GM06990 (cell line): ENCODE measurements around the gene HOMEZ.
"Not testable (repeated sequence)": the region's sequence is repeated elsewhere in the genome, so short reads cannot be mapped to it uniquely, and the experiment has no call there.

Source experiments
- DNase-seq: peaks from one replicate; pipeline ENCODE4 v3.0.0-alpha.2; 2011; ENCODE audit not compliant: insufficient read length; ENCODE audit errors: extremely low read depth
- H3K27me3 ChIP-seq: replicated peaks from 2 replicates; pipeline ENCODE4 v1.6.0; 2011; ENCODE audit warnings: low read length; ENCODE audit not compliant: control insufficient read depth, insufficient read depth
- H3K36me3 ChIP-seq: 2 replicates; pipeline ENCODE4 v1.5.1; 2011; ENCODE audit warnings: low read length; ENCODE audit not compliant: control insufficient read depth, insufficient read depth
- H3K4me3 ChIP-seq: replicated peaks from 2 replicates; pipeline ENCODE4 v1.5.1; 2011; ENCODE audit warnings: low read depth, mild to moderate bottlenecking, control low read depth, low read length
- TF ChIP-seq, protein P1 (sequence below): IDR thresholded peaks from 2 replicates; pipeline ENCODE4 v1.5.1; 2011; ENCODE audit warnings: low read length, control low read depth, mild to moderate bottlenecking, inconsistent platforms; ENCODE audit not compliant: insufficient read depth, poor library complexity, severe bottlenecking

Gene HOMEZ

DNA sequence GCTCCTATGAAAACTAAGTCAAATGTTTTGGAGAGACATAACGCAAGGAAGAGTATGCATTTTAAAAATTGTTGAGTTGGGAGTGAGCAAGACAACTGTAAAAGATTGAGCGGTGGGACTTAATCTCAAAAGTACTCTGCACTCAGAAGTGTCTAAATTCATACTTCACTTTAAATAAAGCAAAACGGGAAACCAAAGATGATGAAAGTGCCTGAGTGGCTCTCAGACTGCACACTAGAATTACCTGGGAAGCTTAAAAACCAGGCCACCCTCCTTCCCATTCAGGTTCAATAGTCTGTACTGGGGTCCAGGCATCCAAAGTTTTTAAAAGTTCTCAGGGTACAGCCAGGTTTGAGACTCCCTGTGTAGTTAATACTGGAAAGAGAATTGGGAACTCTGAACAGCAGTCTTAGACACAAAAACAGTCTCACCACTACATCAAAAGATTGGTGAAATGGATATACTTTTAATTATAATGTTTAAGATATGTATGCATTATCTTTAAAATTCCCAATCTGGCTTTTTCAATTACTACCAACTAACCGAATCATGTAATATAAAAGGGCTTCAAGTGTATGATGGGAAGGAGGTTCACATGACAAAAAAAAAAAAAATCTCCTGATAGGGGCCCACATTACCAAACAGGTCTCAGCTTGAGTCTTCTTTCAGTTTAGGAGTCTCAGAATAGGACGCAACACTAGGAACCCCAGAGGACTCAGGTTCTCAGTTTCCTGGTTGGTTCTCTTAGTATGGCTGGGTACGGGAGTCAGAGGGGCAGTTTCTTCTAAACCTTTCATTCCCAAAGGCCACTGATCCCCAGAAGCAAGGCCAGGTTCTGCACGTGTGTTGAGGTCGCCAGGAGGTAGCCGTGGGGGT, 1.0 kb downstream of the HOMEZ start:
- Histone ChIP-seq H3K4me3 (peak overlapping the region; percentile 93), H3K36me3 (peaks cover 3% of the 10 kb centered on the region), H3K27me3 (no peaks in the 10 kb centered on the region)
- DNase-seq: no peak
- TF ChIP-seq, protein P1, sequence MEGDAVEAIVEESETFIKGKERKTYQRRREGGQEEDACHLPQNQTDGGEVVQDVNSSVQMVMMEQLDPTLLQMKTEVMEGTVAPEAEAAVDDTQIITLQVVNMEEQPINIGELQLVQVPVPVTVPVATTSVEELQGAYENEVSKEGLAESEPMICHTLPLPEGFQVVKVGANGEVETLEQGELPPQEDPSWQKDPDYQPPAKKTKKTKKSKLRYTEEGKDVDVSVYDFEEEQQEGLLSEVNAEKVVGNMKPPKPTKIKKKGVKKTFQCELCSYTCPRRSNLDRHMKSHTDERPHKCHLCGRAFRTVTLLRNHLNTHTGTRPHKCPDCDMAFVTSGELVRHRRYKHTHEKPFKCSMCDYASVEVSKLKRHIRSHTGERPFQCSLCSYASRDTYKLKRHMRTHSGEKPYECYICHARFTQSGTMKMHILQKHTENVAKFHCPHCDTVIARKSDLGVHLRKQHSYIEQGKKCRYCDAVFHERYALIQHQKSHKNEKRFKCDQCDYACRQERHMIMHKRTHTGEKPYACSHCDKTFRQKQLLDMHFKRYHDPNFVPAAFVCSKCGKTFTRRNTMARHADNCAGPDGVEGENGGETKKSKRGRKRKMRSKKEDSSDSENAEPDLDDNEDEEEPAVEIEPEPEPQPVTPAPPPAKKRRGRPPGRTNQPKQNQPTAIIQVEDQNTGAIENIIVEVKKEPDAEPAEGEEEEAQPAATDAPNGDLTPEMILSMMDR: no peak

DNA sequence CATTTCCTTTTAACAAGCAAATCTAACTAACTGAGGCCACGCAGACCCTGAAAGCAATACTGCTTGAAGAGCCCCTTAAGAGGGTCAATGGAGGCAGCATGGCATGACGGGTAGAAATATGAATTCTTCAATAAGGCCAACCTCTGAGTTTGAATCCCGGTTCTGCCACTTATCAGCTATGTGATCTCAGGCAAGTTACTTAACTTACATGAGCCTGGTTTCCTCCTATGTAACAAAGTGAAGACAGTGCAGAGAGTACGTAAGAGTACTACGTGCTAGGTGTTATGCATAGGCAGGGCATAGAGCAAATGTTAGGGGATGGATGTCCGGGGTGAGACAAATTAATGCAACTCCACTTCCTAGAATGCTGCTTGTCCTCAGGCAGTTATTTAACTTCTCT, 4.7 kb downstream of the HOMEZ start:
- DNase-seq: no peak
- Histone ChIP-seq H3K4me3 (no peak overlapping the region), H3K36me3 (peaks cover 8% of the 10 kb centered on the region), H3K27me3 (no peaks in the 10 kb centered on the region)
- TF ChIP-seq, protein P1: no peak

DNA sequence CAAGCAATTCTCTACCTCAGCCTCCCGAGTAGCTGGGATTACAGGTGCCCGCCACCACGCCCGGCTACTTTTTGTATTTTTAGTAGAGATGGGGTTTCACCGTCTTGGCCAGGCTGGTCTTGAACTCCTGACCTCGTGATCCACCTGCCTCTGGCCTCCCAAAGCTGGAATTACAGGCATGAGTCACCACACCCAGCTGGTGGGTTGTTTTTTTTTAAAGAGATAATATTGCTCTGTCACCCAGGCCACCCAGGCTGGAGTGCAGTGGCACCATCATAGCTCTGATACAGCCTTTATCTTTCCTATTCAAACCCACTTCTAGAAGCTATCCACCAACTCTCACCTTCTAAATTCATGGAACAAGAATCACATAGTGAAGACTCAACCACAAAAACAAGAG, 8.0 kb downstream of the HOMEZ start:
- peaks cover 17% of the 10 kb centered on the region for H3K36me3 ChIP-seq
- not testable (repeated sequence) for H3K27me3 ChIP-seq, H3K4me3 ChIP-seq, DNase-seq

DNA sequence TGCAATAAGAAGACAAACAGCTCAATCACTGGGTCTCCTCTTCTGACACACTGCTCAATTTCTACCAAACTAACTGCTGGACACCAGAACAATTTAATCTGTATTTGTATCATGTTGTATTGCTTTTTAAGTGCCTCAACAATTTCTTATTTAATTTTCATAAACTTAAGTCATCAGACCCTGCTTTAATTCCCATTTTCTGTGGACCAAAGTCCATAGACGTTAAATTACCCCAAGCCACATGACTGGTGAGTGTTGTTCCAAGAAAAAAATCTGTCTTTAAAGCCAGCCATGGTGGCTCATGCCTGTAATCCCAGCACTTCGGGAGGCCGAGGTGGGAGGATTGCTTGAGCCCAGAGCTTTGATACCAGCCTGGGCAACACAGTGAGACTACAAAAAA, 8.7 kb downstream of the HOMEZ start:
- DNase-seq: no peak
- TF ChIP-seq, protein P1: no peak
- Histone ChIP-seq H3K36me3 (peaks cover 19% of the 10 kb centered on the region), H3K4me3 (no peak overlapping the region), H3K27me3 (no peaks in the 10 kb centered on the region)

DNA sequence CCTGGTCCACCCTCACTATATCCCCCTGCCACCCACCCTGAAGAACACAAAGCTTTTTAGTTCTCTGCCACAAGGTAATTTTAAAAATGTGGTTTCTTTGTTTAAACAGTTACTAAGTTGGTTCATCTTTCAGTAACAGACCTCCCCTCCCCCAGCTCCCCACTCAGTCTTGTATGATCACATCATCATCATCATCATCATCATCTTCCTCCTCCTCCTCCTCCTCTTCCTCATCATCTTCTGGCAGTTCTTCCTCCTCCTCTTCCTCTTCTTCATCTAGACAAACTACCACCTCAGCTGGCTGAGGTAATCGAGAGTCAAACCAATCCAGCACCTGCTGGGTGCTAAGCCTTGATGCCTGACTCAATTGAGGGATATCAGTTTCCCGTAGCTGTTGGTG, 10.5 kb downstream of the HOMEZ start:
- Histone ChIP-seq H3K4me3 (no peak overlapping the region), H3K36me3 (peaks cover 16% of the 10 kb centered on the region), H3K27me3 (no peaks in the 10 kb centered on the region)
- TF ChIP-seq, protein P1: no peak
- no peak for DNase-seq

DNA sequence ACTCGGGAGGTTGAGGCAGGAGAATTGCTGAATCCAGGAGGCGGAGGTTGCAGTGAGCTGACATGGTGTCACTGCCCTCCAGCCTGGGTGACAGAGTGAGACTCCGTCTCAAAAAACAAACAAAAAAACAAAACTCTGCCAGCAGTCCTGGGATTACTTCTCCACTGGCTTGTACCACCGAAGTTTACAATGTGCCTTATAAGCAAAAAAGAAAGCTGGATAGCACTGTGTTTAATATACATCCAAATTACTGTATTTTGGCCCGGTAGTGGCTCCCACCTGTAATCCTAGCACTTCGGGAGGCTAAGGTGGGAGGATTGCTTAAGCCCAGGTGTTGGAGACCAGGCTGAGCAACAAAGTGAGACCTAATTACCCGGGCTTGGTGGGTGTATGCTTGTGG, 16.7 kb downstream of the HOMEZ start:
- no peaks in the 10 kb centered on the region for H3K27me3 ChIP-seq
- TF ChIP-seq, protein P1: no peak
- H3K4me3 ChIP-seq: no peak overlapping the region
- H3K36me3 ChIP-seq: peaks cover 2% of the 10 kb centered on the region
- no peak for DNase-seq

DNA sequence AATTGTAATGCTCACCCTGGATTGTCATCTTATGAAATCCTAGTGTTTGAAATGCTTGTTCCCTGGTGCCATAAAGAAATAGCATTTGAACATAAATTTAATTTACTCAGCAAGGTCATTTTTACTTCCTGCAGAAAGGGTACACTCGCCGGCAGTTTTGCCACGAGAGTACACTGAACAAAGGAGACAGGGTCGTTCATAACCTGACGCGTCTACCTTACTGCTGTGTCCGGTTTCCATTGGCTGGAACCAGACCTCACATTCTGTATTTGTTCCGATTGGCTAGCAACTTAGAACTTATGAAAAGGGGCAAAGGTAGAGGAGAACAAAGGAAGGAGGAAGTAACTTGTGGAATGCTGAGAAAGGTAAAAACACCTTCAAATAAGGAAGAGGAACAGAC, 25.1 kb downstream of the HOMEZ start:
- not testable (repeated sequence) for H3K27me3 ChIP-seq, H3K36me3 ChIP-seq, DNase-seq, H3K4me3 ChIP-seq
